ENCODE results near the gene SUN2. TPM values are rescaled to one million over a fixed set of nuclear protein-coding genes. Genes with fewer than 3 reads are reported as not detected.

The SUN2 gene
- total and polyA plus RNA-seq, 10 of the 15 experiments (the other 5 are each of a cell fraction or from before 2014, with no cell fraction given), result 0.18 to 107 (median 35.9) TPM

- TF ChIP-seq NFYA (IDR thresholded peaks at IDR 0.05; ENCODE audit: borderline replicate concordance, low read depth, low read length) (no peak), RAD21 (IDR thresholded peaks at IDR 0.05; ENCODE audit: insufficient read depth, low read depth, low read length) (no peak), JUNB (IDR thresholded peaks at IDR 0.05) (no peak), SUZ12 (IDR thresholded peaks at IDR 0.05; ENCODE audit: unreplicated experiment) (no peak), RELA (IDR thresholded peaks at IDR 0.05; ENCODE audit: borderline replicate concordance, partially characterized antibody) (no peak), CEBPB (IDR thresholded peaks at IDR 0.05; ENCODE audit: borderline replicate concordance in 1 of 2, low read depth in 2 of 2, low read length in 2 of 2) (no peak), BRCA1 (IDR thresholded peaks at IDR 0.05; ENCODE audit: low read depth, low read length) (no peak), CHD2 (IDR thresholded peaks at IDR 0.05; ENCODE audit: borderline replicate concordance, low read depth, low read length) (no peak)
- Histone ChIP-seq H3K79me2 (ENCODE audit: control insufficient read depth, insufficient read depth, low read length) (peaks cover 63% of the 10 kb centered on the region), H3K4me2 (ENCODE audit: control insufficient read depth, insufficient read depth) (peak overlapping the region; percentile 60), H3K9ac (ENCODE audit: control insufficient read depth, insufficient read depth, low read length) (peak overlapping the region; percentile 89; the same call in 1 of the 2 replicates), H3K27ac (ENCODE audit: control insufficient read depth, insufficient read depth) (peak overlapping the region; percentile 85), H3K36me3 (ENCODE audit: control insufficient read depth in 2 of 2, insufficient read depth in 2 of 2, low read length in 1 of 2) (peaks cover 0 to 6% of the 10 kb centered on the region in 2 experiments; a peak in 3 of 4 replicates), H2AFZ (ENCODE audit: control insufficient read depth, low read depth, low read length) (no peak overlapping the region), H4K20me1 (ENCODE audit: control insufficient read depth, insufficient read depth) (peaks cover 12% of the 10 kb centered on the region), H3K4me1 (ENCODE audit: control insufficient read depth, insufficient read depth, low read length) (peaks cover 21% of the 10 kb centered on the region), H3K27me3 (replicated peaks in 1 of 2; ENCODE audit: control insufficient read depth in 2 of 2, insufficient read depth in 2 of 2, low read length in 1 of 2) (no peaks in the 10 kb centered on the region), H3K4me3 (peak overlapping the region; percentile 95), H3K9me3 (replicated peaks; ENCODE audit: control insufficient read depth, insufficient read depth, low read length) (no peaks in the 10 kb centered on the region)
- in situ Hi-C loops (cut with MboI), result no loop called here
- FAIRE-seq (no peak), ATAC-seq (no peak), DNase-seq (ENCODE audit: low read depth, low spot score) (no peak)
- 7% methylated on average over 2 of the region's 2 CpGs for WGBS (ENCODE audit: insufficient coverage, insufficient replicate concordance, low lambda C conversion rate, missing lambda C conversion rate)
- ChIA-PET SMC1A (ENCODE audit: uncharacterized antibody, unreplicated experiment) (interaction anchor here (0.5 to 5.5 kb wide), 12 partner anchors 11 to 657 kb away, joined by 3 to 54 read pairs (median 4); partner anchors contain the start of gene TOMM22), RAD21 (ENCODE audit: unreplicated experiment) (interaction anchor here (1.0 to 4.1 kb wide), 7 partner anchors 10 to 656 kb away, joined by 3 to 30 read pairs (median 4); partner anchors contain the start of gene TOMM22), POLR2A (interaction anchor here (0.6 to 3.3 kb wide), 6 partner anchors 10 to 1172 kb away, joined by 3 to 39 read pairs (median 10); partner anchors contain the start of gene TOMM22), CTCF (interaction anchor here (0.6 to 3.1 kb wide), 7 partner anchors 9 to 54 kb away, joined by 4 to 17 read pairs (median 9); partner anchors contain the start of gene TOMM22)
- TSS peak; percentile 66 for BruUV-seq (replicated peaks)
- intact Hi-C loops (cut with micrococcal nuclease; ENCODE audit: unreplicated experiment), result loop anchor here (10.0 kb wide), 1 partner anchor 203 kb away; the partner anchor contains the start of gene DDX17
Observed at GRCh38 chr22:38707346-38707745, 48.5 kb downstream of the SUN2 start.

Measured in GM12878 (cell line).